Activated CD4-positive, alpha-beta T cell treated with anti-CD3 and anti-CD28 coated beads for 1 hour (primary cell): ENCODE results near the gene XPC.
"Not testable (repeated sequence)": the region's sequence is repeated elsewhere in the genome, so short reads cannot be mapped to it uniquely, and the experiment has no call there.

Experiments used
- DNase-seq: peaks from one replicate; pipeline ENCODE4 v3.0.0-alpha.2; 2020

Gene XPC

GRCh38 chr3:14117468-14118399 lies 60.7 kb downstream of the XPC start:
- DNase-seq = no peak

GRCh38 chr3:14113965-14114635 lies 64.3 kb downstream of the XPC start:
- no peak for DNase-seq

GRCh38 chr3:14110699-14111098 lies 67.7 kb downstream of the XPC start:
- no peak for DNase-seq

- DNase-seq = not testable (repeated sequence)
Observed at GRCh38 chr3:14109821-14110220, 68.6 kb downstream of the XPC start.

- no peak for DNase-seq
Observed at GRCh38 chr3:14097616-14098391, 80.6 kb downstream of the XPC start.

- no peak for DNase-seq
Observed at GRCh38 chr3:14096742-14097141, 81.7 kb downstream of the XPC start.
